Cardiac fibroblast (primary cell): ENCODE results near the gene ZNF222.
A peak's percentile ranks its signal among the peaks of the same experiment; 100 is the strongest.

Experiments used
- DNase-seq, 2 donors: peaks; one replicate each; pipeline versions ENCODE4 v3.0.0 to v3.0.0-alpha.2; 2010; ENCODE audit warnings: low read depth in 2 of 2
- H3K4me3 ChIP-seq, 2 donors: replicated peaks in 1 of 2; 1 replicate in 1 of 2; 2 replicates in 1 of 2; pipeline ENCODE4 v1.5.1; 2011; ENCODE audit warnings: low read depth in 2 of 2, low read length in 2 of 2, mild to moderate bottlenecking in 2 of 2, moderate library complexity in 1 of 2
- CTCF ChIP-seq: IDR thresholded peaks from one replicate; pipeline ENCODE4 v1.5.1; 2011; ENCODE audit warnings: low read depth, mild to moderate bottlenecking, low read length, inconsistent platforms

Gene ZNF222

GRCh38 chr19:44002212-44002565 is 23.0 kb upstream of the ZNF222 start:
- H3K4me3 ChIP-seq, result peak overlapping the region; percentile 71 to 73
- no peak for TF ChIP-seq CTCF
- peak; percentile 5 to 24 for DNase-seq

GRCh38 chr19:44002566-44003460 is 22.4 kb upstream of the ZNF222 start, which contains the start of gene ZNF230:
TSS of gene ZNF230 (plus strand) at chr19:44002957. CDS start at chr19:44007079, 4,122 bp downstream.
- DNase-seq, result peak; percentile 96 to 97

GRCh38 chr19:44003461-44004009 is 21.6 kb upstream of the ZNF222 start:
- DNase-seq, result peak; percentile 10 to 14
- no peak for TF ChIP-seq CTCF
- H3K4me3 ChIP-seq, result peak overlapping the region; percentile 71 to 73

More at GRCh38 chr19:44002566-44003460, 22.4 kb upstream of the ZNF222 start, which contains the start of gene ZNF230:
- peak within 1 kb of the TSS; percentile 71 to 73 for H3K4me3 ChIP-seq
- no peak for TF ChIP-seq CTCF

- no peak for TF ChIP-seq CTCF
- DNase-seq, result peak; percentile 51 to 76
- no peak overlapping the region for H3K4me3 ChIP-seq
Observed at GRCh38 chr19:44005973-44006372, 19.2 kb upstream of the ZNF222 start.

GRCh38 chr19:44007473-44007872 is 17.7 kb upstream of the ZNF222 start:
- no peak for TF ChIP-seq CTCF
- DNase-seq, result no peak
- H3K4me3 ChIP-seq, result no peak overlapping the region

GRCh38 chr19:44010468-44010867 is 14.7 kb upstream of the ZNF222 start:
- no peak for DNase-seq
- H3K4me3 ChIP-seq, result no peak overlapping the region
- TF ChIP-seq CTCF, result no peak
